OCI-LY1 (cell line): ENCODE results near the gene MICB.

ENCODE experiments used
- CTCF ChIP-seq: fragments of 200-600 bp; sonication (generic), shearing (Covaris generic); IDR thresholded peaks from 2 replicates; pipeline ENCODE4 v1.5.1; 2017; ENCODE audit warnings: mild to moderate bottlenecking, antibody characterized with exemption, low read length, moderate library complexity, mixed read lengths
- EZH2 ChIP-seq: fragments of 200-600 bp; sonication (generic), shearing (Covaris generic); IDR thresholded peaks from 2 replicates; pipeline ENCODE4 v1.8.0; 2017; ENCODE audit warnings: borderline replicate concordance, mixed run types, mild to moderate bottlenecking, antibody characterized with exemption, low read length, moderate library complexity, mixed read lengths

- TF ChIP-seq CTCF (no peak), EZH2 (no peak)
These were observed 62.2 kb downstream of the MICB start for GRCh38 chr6:31559958-31560696.
